OCI-LY1 (cell line): ENCODE measurements around the gene ATP2B2.

ENCODE experiments used
- H2AFZ ChIP-seq: fragments of 200-600 bp; sonication (generic), shearing (Covaris generic); 2 replicates; pipeline ENCODE4 v1.6.0; 2014; ENCODE audit warnings: antibody characterized with exemption, mild to moderate bottlenecking, low read length
- H3F3A ChIP-seq: fragments of 200-600 bp; sonication (generic), shearing (Covaris generic); 2 replicates; pipeline ENCODE4 v1.6.0; 2014; ENCODE audit warnings: mild to moderate bottlenecking, antibody characterized with exemption, low read length, moderate library complexity; ENCODE audit not compliant: insufficient read depth
- H3K27ac ChIP-seq: fragments of 200-600 bp; sonication (generic); 2 replicates; pipeline ENCODE4 v1.5.1; 2014; ENCODE audit warnings: low read length, mixed run types, mild to moderate bottlenecking, low read depth; ENCODE audit not compliant: poor library complexity, severe bottlenecking
- H3K27me3 ChIP-seq: fragments of 200-600 bp; sonication (generic); 2 replicates; pipeline ENCODE4 v1.6.0; 2014; ENCODE audit warnings: antibody characterized with exemption, mild to moderate bottlenecking, low read length, moderate library complexity; ENCODE audit not compliant: insufficient read depth
- H3K36me3 ChIP-seq: fragments of 200-600 bp; sonication (generic); 2 replicates; pipeline ENCODE4 v1.6.1; 2014; ENCODE audit warnings: mild to moderate bottlenecking, antibody characterized with exemption, low read length, moderate library complexity, mixed read lengths; ENCODE audit not compliant: insufficient read depth
- H3K4me1 ChIP-seq: fragments of 200-600 bp; sonication (generic); 2 replicates; pipeline ENCODE4 v1.5.1; 2014; ENCODE audit warnings: mild to moderate bottlenecking, low read length, moderate library complexity; ENCODE audit not compliant: insufficient read depth, severe bottlenecking
- H3K4me2 ChIP-seq: fragments of 200-600 bp; sonication (generic), shearing (Covaris generic); 2 replicates; pipeline ENCODE4 v1.6.1; 2014; ENCODE audit warnings: low read length
- H3K4me3 ChIP-seq: fragments of 200-600 bp; sonication (generic); 2 replicates; pipeline ENCODE4 v1.5.1; 2014; ENCODE audit warnings: low read length, low read depth, mild to moderate bottlenecking, mixed read lengths; ENCODE audit not compliant: poor library complexity, severe bottlenecking
- H3K79me2 ChIP-seq: fragments of 200-600 bp; shearing (Covaris generic); 2 replicates; pipeline ENCODE4 v1.6.1; 2016; ENCODE audit warnings: mixed run types, low read length, mixed read lengths; ENCODE audit not compliant: insufficient read depth
- H3K9ac ChIP-seq: fragments of 200-600 bp; sonication (generic), shearing (Covaris generic); 2 replicates; pipeline ENCODE4 v1.6.1; 2014; ENCODE audit warnings: mild to moderate bottlenecking, low read length, mixed read lengths
- H3K9me2 ChIP-seq: fragments of 200-600 bp; sonication (generic), shearing (Covaris generic); 2 replicates; pipeline ENCODE4 v1.6.1; 2014; ENCODE audit warnings: low read depth, mild to moderate bottlenecking, low read length, mixed read lengths
- H3K9me3 ChIP-seq: fragments of 200-600 bp; shearing (Covaris generic); 2 replicates; pipeline ENCODE4 v1.6.1; 2014; ENCODE audit warnings: low read length, mixed read lengths
- H4K20me1 ChIP-seq: fragments of 200-600 bp; sonication (generic), shearing (Covaris generic); 2 replicates; pipeline ENCODE4 v1.6.0; 2016; ENCODE audit warnings: mild to moderate bottlenecking, low read length; ENCODE audit not compliant: insufficient read depth
- CTCF ChIP-seq: fragments of 200-600 bp; sonication (generic), shearing (Covaris generic); IDR thresholded peaks from 2 replicates; pipeline ENCODE4 v1.5.1; 2017; ENCODE audit warnings: mild to moderate bottlenecking, antibody characterized with exemption, low read length, moderate library complexity, mixed read lengths
- EZH2 ChIP-seq: fragments of 200-600 bp; sonication (generic), shearing (Covaris generic); IDR thresholded peaks from 2 replicates; pipeline ENCODE4 v1.8.0; 2017; ENCODE audit warnings: borderline replicate concordance, mixed run types, mild to moderate bottlenecking, antibody characterized with exemption, low read length, moderate library complexity, mixed read lengths

The ATP2B2 gene

DNA sequence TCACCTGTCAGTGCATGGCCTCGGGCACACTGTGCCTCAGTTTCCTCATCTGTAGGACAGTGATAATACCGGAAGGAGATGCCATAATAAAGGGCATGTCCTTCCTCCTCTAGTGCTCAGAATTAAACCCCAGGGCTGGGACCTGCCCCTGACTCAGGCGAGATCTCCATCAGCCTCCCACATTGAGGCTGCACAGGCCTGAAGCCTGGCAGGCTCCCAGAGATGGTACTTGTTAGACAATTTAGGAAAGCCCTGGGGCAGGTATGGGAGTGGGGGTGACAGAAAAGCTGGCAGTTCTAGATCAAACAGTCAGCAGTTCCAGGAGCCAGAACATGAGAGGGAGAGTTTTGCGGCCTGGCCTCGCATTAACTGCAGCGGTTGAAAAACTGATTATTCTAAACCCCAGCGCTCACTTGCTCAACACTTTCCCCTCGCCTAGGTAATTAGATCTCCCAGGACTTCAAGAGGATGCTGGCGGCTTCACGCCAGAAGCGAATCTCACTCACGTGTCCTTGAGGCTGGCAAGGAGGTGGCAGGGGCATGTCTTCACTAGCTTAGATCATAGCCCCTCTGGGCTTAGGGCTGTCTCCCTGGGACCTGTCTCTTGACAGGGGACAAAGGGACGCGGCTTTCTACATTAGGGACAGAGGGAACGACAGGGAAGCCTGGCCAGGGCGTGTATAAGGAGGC, 73.1 kb downstream of the ATP2B2 start:
- no peak overlapping the region for H2AFZ ChIP-seq

GRCh38 chr3:10430805-10431204, 74.6 kb downstream of the ATP2B2 start:
- H3K4me1 ChIP-seq: no peaks in the 10 kb centered on the region
- H3K9me3 ChIP-seq: no peaks in the 10 kb centered on the region
- no peaks in the 10 kb centered on the region for H3K9me2 ChIP-seq
- H3K27ac ChIP-seq: no peak overlapping the region
- H4K20me1 ChIP-seq: no peaks in the 10 kb centered on the region
- H3K36me3 ChIP-seq: no peaks in the 10 kb centered on the region
- H3K4me2 ChIP-seq: no peak overlapping the region
- H3F3A ChIP-seq: no peaks in the 10 kb centered on the region
- H2AFZ ChIP-seq: no peak overlapping the region
- no peaks in the 10 kb centered on the region; the same call in 1 of the 2 replicates for H3K27me3 ChIP-seq
- no peak overlapping the region for H3K4me3 ChIP-seq
- no peaks in the 10 kb centered on the region for H3K79me2 ChIP-seq
- H3K9ac ChIP-seq: no peak overlapping the region
- TF ChIP-seq CTCF (no peak), EZH2 (no peak)

More for the DNA sequence above, 73.1 kb downstream of the ATP2B2 start:
- TF ChIP-seq EZH2: no peak
- no peak for TF ChIP-seq CTCF
- no peaks in the 10 kb centered on the region; the same call in 1 of the 2 replicates for H3K27me3 ChIP-seq
- H3K4me3 ChIP-seq: no peak overlapping the region
- no peaks in the 10 kb centered on the region for H4K20me1 ChIP-seq
- no peaks in the 10 kb centered on the region for H3K9me2 ChIP-seq
- no peaks in the 10 kb centered on the region for H3K79me2 ChIP-seq
- no peak overlapping the region for H3K4me2 ChIP-seq
- H3K9me3 ChIP-seq: no peaks in the 10 kb centered on the region
- no peak overlapping the region for H3K9ac ChIP-seq
- H3K36me3 ChIP-seq: no peaks in the 10 kb centered on the region
- no peak overlapping the region for H3K27ac ChIP-seq
- H3K4me1 ChIP-seq: no peaks in the 10 kb centered on the region
- no peaks in the 10 kb centered on the region for H3F3A ChIP-seq

GRCh38 chr3:10428406-10429091, 76.8 kb downstream of the ATP2B2 start:
- H3K4me2 ChIP-seq: no peak overlapping the region
- TF ChIP-seq CTCF: no peak
- no peak for TF ChIP-seq EZH2
- H3K36me3 ChIP-seq: no peaks in the 10 kb centered on the region
- H3K27ac ChIP-seq: no peak overlapping the region
- no peaks in the 10 kb centered on the region for H3K9me3 ChIP-seq
- no peaks in the 10 kb centered on the region; the same call in 1 of the 2 replicates for H3K27me3 ChIP-seq
- H3K79me2 ChIP-seq: no peaks in the 10 kb centered on the region
- H3K4me3 ChIP-seq: no peak overlapping the region
- no peaks in the 10 kb centered on the region for H4K20me1 ChIP-seq
- H3K9ac ChIP-seq: no peak overlapping the region
- H3F3A ChIP-seq: no peaks in the 10 kb centered on the region
- no peaks in the 10 kb centered on the region for H3K4me1 ChIP-seq
- H2AFZ ChIP-seq: no peak overlapping the region
- no peaks in the 10 kb centered on the region for H3K9me2 ChIP-seq
